ACC112 (cell line): ENCODE data around the gene OTX2.

Experiments used
- H2AFZ ChIP-seq: fragments of 200-600 bp; sonication (generic); one replicate; pipeline ENCODE4 v1.6.0; 2017; ENCODE audit warnings: antibody characterized with exemption, low read length; ENCODE audit not compliant: unreplicated experiment
- H3K27ac ChIP-seq: fragments of 200-600 bp; sonication (generic); 2 replicates; pipeline ENCODE4 v1.5.1; 2014; ENCODE audit warnings: low read depth, mild to moderate bottlenecking, antibody characterized with exemption, low read length, moderate library complexity
- H3K27me3 ChIP-seq: fragments of 200-600 bp; sonication (generic); 2 replicates; pipeline ENCODE4 v1.6.1; 2014; ENCODE audit warnings: mild to moderate bottlenecking, antibody characterized with exemption, low read length, moderate library complexity, mixed read lengths; ENCODE audit not compliant: insufficient read depth
- H3K36me3 ChIP-seq: fragments of 200-600 bp; sonication (generic); 2 replicates; pipeline ENCODE4 v1.6.1; 2016; ENCODE audit warnings: mild to moderate bottlenecking, antibody characterized with exemption, low read length, moderate library complexity, mixed read lengths; ENCODE audit not compliant: insufficient read depth
- H3K4me1 ChIP-seq: fragments of 200-600 bp; sonication (generic); one replicate; pipeline ENCODE4 v1.6.1; 2016; ENCODE audit warnings: low read length, mixed read lengths; ENCODE audit not compliant: insufficient read depth, unreplicated experiment, control insufficient read depth
- H3K4me3 ChIP-seq: fragments of 200-600 bp; sonication (generic); 2 replicates; pipeline ENCODE4 v1.5.1; 2014; ENCODE audit warnings: mild to moderate bottlenecking, low read depth, low read length
- H3K79me2 ChIP-seq: fragments of 200-600 bp; sonication (generic); one replicate; pipeline ENCODE4 v1.6.0; 2016; ENCODE audit warnings: low read length; ENCODE audit not compliant: control insufficient read depth, unreplicated experiment, insufficient read depth

The OTX2 gene

DNA sequence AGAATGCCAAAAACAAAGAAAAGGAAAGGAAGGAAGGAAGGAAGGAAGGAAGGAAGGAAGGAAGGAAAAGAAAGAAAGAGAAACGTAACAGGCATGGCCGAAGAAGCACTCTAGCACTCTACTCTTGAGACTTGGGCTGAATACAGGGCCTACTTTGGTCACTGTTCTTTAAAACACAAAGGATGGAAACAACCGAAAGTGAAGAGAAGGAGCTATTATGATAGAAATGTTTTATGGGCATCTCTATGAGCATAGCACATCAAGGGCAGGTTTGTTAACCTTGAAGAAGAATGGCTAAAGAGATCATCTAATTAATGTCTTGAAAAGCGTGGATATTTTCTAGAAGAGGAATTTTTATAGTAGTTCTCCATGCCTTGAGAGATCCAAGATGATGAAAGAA is 15.9 kb upstream of the OTX2 start:
- Histone ChIP-seq H3K79me2 (no peaks in the 10 kb centered on the region), H3K4me3 (no peak overlapping the region), H3K27ac (no peak overlapping the region), H3K27me3 (no peaks in the 10 kb centered on the region), H3K4me1 (no peaks in the 10 kb centered on the region), H3K36me3 (no peaks in the 10 kb centered on the region), H2AFZ (no peak overlapping the region)

- Histone ChIP-seq H3K27me3 (peaks cover 32% of the 10 kb centered on the region), H3K4me1 (no peaks in the 10 kb centered on the region)
Measured at GRCh38 chr14:56821805-56822610, 11.7 kb upstream of the OTX2 start.

DNA sequence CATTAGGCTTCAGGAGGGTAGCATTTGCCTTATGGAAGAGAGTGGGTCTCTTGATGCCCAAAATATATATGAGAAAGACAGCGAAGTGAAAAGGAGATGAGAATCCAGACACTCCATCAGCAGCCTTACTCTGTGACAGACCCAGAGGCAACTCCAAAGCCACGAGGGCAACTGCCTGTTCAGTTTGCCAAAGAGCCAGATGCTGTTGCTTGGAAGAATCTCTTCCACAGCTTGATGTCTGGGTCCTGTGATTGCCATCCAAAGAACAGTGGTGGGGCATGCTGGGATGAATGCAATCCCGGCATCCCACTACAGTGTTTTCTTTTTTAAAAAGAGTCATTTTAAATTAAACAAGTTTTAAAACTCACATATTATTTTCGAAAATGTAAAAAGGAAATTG is 10.9 kb upstream of the OTX2 start:
- Histone ChIP-seq H3K4me1 (no peaks in the 10 kb centered on the region), H3K27ac (no peak overlapping the region), H2AFZ (no peak overlapping the region), H3K36me3 (no peaks in the 10 kb centered on the region), H3K27me3 (peaks cover 41% of the 10 kb centered on the region), H3K4me3 (no peak overlapping the region), H3K79me2 (no peaks in the 10 kb centered on the region)

More at GRCh38 chr14:56821805-56822610, 11.7 kb upstream of the OTX2 start:
- H3K36me3 ChIP-seq = no peaks in the 10 kb centered on the region
- H3K79me2 ChIP-seq = no peaks in the 10 kb centered on the region
- no peak overlapping the region for H3K4me3 ChIP-seq
- no peak overlapping the region for H3K27ac ChIP-seq
- no peak overlapping the region for H2AFZ ChIP-seq

- peaks cover 78% of the 10 kb centered on the region for H3K27me3 ChIP-seq
- H3K79me2 ChIP-seq = no peaks in the 10 kb centered on the region
- H3K27ac ChIP-seq = no peak overlapping the region
- no peak overlapping the region for H3K4me3 ChIP-seq
- no peak overlapping the region for H2AFZ ChIP-seq
- H3K4me1 ChIP-seq = no peaks in the 10 kb centered on the region
- no peaks in the 10 kb centered on the region for H3K36me3 ChIP-seq
Measured at GRCh38 chr14:56817396-56817921, 7.2 kb upstream of the OTX2 start.

DNA sequence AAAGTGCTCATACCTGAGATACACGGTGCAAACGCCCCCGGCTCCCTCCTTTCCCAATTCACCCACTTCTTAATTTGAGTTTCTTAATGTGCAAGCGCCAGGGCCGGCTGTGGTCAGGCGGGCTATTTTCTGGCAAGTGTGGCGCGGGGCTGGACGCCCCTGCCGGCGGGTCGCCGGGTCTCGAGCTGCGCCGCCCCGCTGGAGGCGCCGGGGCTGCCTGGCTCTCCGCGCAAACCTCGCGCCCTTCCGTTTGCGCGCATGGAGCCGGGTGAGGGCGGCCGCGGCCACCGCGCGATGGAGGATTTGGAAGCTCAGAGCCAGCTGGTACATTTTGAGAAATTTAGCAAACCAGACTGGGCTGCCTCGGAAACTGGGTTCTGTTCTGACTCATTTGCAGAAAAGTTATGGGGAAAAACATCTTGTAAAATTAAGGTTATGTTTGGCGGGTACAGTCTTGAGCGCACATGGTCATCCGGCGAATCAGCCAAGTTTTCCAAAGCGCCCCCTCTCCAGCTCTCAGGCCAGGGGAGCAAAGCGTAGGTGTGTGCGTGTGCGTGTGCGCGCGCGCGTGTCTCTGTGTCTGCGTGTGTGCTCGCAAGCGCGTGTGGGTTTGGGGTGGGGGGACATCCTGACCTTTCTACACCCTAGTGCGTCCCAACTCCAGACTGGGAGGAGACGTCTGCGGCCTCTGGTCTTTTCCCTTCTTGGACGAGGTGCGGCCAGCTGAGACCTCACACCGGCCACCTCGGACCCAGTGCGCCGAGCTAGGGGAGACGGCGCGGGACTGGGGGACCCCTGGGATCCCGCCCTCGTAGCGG is 6.5 kb upstream of the OTX2 start:
- Histone ChIP-seq H3K36me3 (no peaks in the 10 kb centered on the region), H3K79me2 (no peaks in the 10 kb centered on the region), H2AFZ (no peak overlapping the region), H3K4me1 (no peaks in the 10 kb centered on the region), H3K27me3 (peaks cover 85% of the 10 kb centered on the region), H3K27ac (no peak overlapping the region), H3K4me3 (no peak overlapping the region)

GRCh38 chr14:56815745-56816144 is 5.5 kb upstream of the OTX2 start:
- H3K79me2 ChIP-seq = no peaks in the 10 kb centered on the region
- no peak overlapping the region for H2AFZ ChIP-seq
- H3K27me3 ChIP-seq = peaks cover 95% of the 10 kb centered on the region
- H3K36me3 ChIP-seq = no peaks in the 10 kb centered on the region
- no peak overlapping the region for H3K27ac ChIP-seq
- H3K4me1 ChIP-seq = no peaks in the 10 kb centered on the region
- no peak overlapping the region for H3K4me3 ChIP-seq

DNA sequence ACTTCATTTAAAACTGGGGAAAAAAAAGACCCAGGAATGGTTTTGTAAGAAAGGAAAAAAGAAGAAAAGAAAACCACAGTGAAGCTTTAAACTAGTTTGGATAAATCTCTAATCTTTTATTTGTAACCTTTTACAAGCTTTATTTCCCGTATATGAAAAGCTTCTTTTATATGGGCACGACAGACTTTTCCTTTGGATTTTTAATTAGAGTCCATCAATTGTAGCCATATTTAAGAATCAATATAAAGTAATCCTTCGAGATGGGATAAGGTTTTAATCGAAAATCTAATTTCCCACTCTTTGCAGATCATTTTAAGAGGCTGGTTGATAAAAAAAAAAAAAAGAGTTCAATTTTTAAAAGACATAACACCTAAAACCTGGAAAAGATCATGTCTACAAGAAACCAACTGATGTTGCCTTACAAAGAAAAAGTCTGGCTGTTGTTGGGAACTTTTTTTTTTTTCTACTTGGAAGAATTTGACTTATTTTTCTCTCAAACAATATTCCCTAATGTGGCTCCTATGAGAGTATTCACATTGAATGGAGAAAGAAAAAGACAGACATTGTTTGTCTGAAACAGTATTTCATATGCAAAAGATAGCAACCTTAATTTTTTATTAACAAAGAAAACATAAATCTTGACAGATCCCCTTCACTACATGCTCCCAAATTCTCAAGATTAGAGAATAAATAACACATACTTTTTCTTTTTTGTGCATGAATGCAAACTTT is 4.9 kb upstream of the OTX2 start:
- Histone ChIP-seq H3K27ac (no peak overlapping the region), H3K27me3 (peaks cover 97% of the 10 kb centered on the region), H3K36me3 (no peaks in the 10 kb centered on the region), H3K4me1 (no peaks in the 10 kb centered on the region), H3K79me2 (no peaks in the 10 kb centered on the region), H2AFZ (no peak overlapping the region), H3K4me3 (no peak overlapping the region)

DNA sequence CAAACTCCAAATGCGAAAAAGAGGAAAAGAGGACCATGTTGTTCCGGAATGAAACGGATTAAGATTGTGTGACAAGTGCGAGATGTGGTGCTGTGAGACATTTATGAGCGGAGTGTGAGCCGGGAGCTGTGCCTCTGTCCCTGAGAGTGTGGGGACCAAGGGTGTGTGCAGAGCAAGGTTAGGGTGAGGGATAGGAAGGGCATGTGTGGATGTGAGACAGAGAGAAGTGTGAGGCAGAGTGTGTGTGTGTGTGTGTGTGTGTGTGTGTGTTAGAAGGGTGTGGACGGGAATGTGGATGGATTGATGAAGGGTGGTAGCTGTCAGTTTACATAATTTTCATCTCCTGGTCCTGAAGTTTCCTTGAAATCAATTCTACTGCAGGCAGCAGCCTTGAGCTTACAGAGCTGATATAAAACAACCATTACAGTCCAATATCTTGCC is 4.3 kb upstream of the OTX2 start:
- Histone ChIP-seq H3K4me1 (no peaks in the 10 kb centered on the region), H2AFZ (no peak overlapping the region), H3K4me3 (no peak overlapping the region), H3K27ac (no peak overlapping the region), H3K27me3 (peaks cover 100% of the 10 kb centered on the region), H3K79me2 (no peaks in the 10 kb centered on the region), H3K36me3 (no peaks in the 10 kb centered on the region)

- Histone ChIP-seq H3K27ac (no peak overlapping the region), H2AFZ (no peak overlapping the region), H3K36me3 (no peaks in the 10 kb centered on the region), H3K4me3 (no peak overlapping the region), H3K79me2 (no peaks in the 10 kb centered on the region), H3K27me3 (peaks cover 100% of the 10 kb centered on the region), H3K4me1 (no peaks in the 10 kb centered on the region)
Measured at GRCh38 chr14:56813143-56813551, 2.9 kb upstream of the OTX2 start.

DNA sequence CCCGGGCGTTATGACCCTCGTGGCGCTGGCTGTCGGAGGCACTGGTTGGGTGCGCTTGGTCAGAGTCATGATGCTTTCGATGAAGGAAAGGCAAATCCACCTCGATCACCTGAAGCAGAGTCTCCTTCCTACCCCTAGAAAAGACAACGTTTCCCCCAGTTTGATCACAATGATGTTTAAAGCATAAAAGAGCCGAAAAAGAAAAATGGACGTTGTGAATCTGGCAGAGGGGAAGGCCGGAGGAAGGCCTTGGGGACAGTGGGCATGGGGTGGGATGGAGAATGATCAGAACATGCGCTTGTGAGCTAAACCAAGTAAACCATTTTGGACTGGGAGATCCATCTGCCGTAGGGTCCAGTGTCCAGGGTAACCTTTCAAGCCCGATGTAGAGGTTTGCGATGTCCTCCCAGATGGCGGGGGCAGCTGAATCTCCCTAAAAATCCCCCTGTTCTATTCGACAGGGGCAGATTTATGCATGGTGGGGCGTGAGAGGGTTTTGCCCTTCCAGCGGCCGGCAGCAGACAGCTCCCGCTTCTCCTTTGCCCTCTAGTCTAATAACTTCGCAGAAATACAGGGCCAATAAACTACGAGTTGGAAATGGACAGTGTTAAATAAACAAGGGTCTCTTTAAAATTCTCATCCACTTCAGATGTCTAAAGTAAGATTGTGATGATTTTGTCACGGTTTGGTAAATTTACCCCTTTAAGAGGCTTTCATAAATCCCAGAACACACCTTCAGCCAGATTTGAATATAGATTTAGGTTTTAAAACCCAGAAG is 2.3 kb upstream of the OTX2 start:
- Histone ChIP-seq H3K79me2 (no peaks in the 10 kb centered on the region), H3K36me3 (no peaks in the 10 kb centered on the region), H2AFZ (no peak overlapping the region), H3K4me3 (no peak overlapping the region), H3K27me3 (peaks cover 100% of the 10 kb centered on the region), H3K4me1 (no peaks in the 10 kb centered on the region), H3K27ac (no peak overlapping the region)
